GM12878 (cell line): ENCODE measurements around the gene ERC1. TPM values are rescaled to one million over a fixed set of nuclear protein-coding genes. Genes with fewer than 3 reads are reported as not detected.

Experiments
- ATAC-seq: fragments of 200-7000 bp; cut with Tn5 transposase; 3 replicates; pipeline ENCODE4 v1.9.1; 2020; ENCODE audit warnings: mild to moderate bottlenecking, moderate library complexity
- BruUV-seq: library from RNA; stranded (reverse); fragments of 400-500 nt; replicated peaks from 2 replicates; lab custom pipeline; 2021; lab: Mats Ljungman, UMichigan
- CTCF ChIA-PET: fragments of 300-600 bp; sonication (Branson Sonifier 250); formaldehyde crosslinking; extraction: SDS; loops from one replicate; lab custom pipeline; 2021; ENCODE audit warnings: inconsistent platforms; lab: Yijun Ruan, JAX
- POLR2A ChIA-PET: fragments of 350-600 bp; formaldehyde crosslinking; extraction: SDS; loops from one replicate; lab custom pipeline; 2021; ENCODE audit warnings: inconsistent platforms; lab: Charles Lee
- RAD21 ChIA-PET: fragments of 300-600 bp; sonication (Branson Sonifier 250); formaldehyde crosslinking; loops from one replicate; lab custom pipeline; 2023; ENCODE audit warnings: antibody characterized with exemption; ENCODE audit not compliant: unreplicated experiment; lab: Charles Lee
- SMC1A ChIA-PET: fragments of 300-600 bp; sonication (Branson Sonifier 250); formaldehyde crosslinking; loops from one replicate; lab custom pipeline; 2023; ENCODE audit not compliant: unreplicated experiment, uncharacterized antibody; lab: Charles Lee
- DNase-seq: peaks from one replicate; pipeline ENCODE4 v3.0.0-alpha.2; 2011; ENCODE audit warnings: low read depth, low spot score
- FAIRE-seq: peaks from 3 replicates; lab custom pipeline; 2011; peaks lifted over from hg19 to GRCh38; lab: Jason Lieb, UNC
- H2AFZ ChIP-seq: 2 replicates; pipeline ENCODE4 v1.6.0; 2011; ENCODE audit warnings: low read depth, low read length, control low read depth; ENCODE audit not compliant: control insufficient read depth
- H3K27ac ChIP-seq: 2 replicates; pipeline ENCODE4 v1.5.1; 2011; ENCODE audit warnings: control low read depth; ENCODE audit not compliant: control insufficient read depth, insufficient read depth
- H3K27me3 ChIP-seq, 2 experiments: replicated peaks in 1 of 2; 2 replicates each; pipeline versions ENCODE4 v1.6.0 to v1.6.1; 2011; ENCODE audit warnings: low read length in 1 of 2; ENCODE audit not compliant: control insufficient read depth in 2 of 2, insufficient read depth in 2 of 2
- H3K36me3 ChIP-seq, 2 experiments: 2 replicates each; pipeline ENCODE4 v1.5.1; 2011; ENCODE audit warnings: low read length in 1 of 2; ENCODE audit not compliant: control insufficient read depth in 2 of 2, insufficient read depth in 2 of 2
- H3K4me1 ChIP-seq: 2 replicates; pipeline ENCODE4 v1.6.1; 2011; ENCODE audit warnings: mild to moderate bottlenecking, low read length, moderate library complexity, mixed read lengths; ENCODE audit not compliant: control insufficient read depth, insufficient read depth
- H3K4me2 ChIP-seq: 2 replicates; pipeline ENCODE4 v1.6.0; 2011; ENCODE audit warnings: control low read depth; ENCODE audit not compliant: control insufficient read depth, insufficient read depth
- H3K4me3 ChIP-seq: fragments of 200-600 bp; sonication (generic); 2 replicates; pipeline ENCODE4 v1.5.1; 2016
- H3K79me2 ChIP-seq: 2 replicates; pipeline ENCODE4 v1.6.0; 2011; ENCODE audit warnings: low read length; ENCODE audit not compliant: control insufficient read depth, insufficient read depth
- H3K9ac ChIP-seq: 2 replicates; pipeline ENCODE4 v1.8.0; 2011; ENCODE audit warnings: low read length, control low read depth, mixed read lengths; ENCODE audit not compliant: control insufficient read depth, insufficient read depth
- H3K9me3 ChIP-seq: replicated peaks from 3 replicates; pipeline ENCODE4 v1.5.1; 2011; ENCODE audit warnings: mild to moderate bottlenecking, low read length; ENCODE audit not compliant: control insufficient read depth, insufficient read depth
- H4K20me1 ChIP-seq: 2 replicates; pipeline ENCODE4 v1.6.0; 2011; ENCODE audit not compliant: control insufficient read depth, insufficient read depth
- EP300 ChIP-seq, 2 experiments: fragments of 150-350 bp in 1 of 2; IDR thresholded peaks; 2 replicates each; pipeline ENCODE4 v1.6.1; 2011 to 2012; ENCODE audit warnings: low read depth in 2 of 2, low read length in 2 of 2, borderline replicate concordance in 1 of 2, improper control_type of control experiment in 1 of 2, inconsistent platforms in 1 of 2; ENCODE audit not compliant: control insufficient read depth in 1 of 2
- NFYB ChIP-seq: IDR thresholded peaks from 2 replicates; pipeline ENCODE4 v1.6.1; 2011; ENCODE audit warnings: low read depth, mild to moderate bottlenecking, low read length, improper control_type of control experiment, moderate library complexity; ENCODE audit not compliant: insufficient read depth
- SMC3 ChIP-seq: IDR thresholded peaks from 2 replicates; pipeline ENCODE4 v1.6.1; 2011; ENCODE audit warnings: low read length, improper control_type of control experiment, borderline replicate concordance
- TARDBP ChIP-seq: IDR thresholded peaks from 2 replicates; pipeline ENCODE4 v1.6.1; 2016; ENCODE audit warnings: borderline replicate concordance
- TCF7 ChIP-seq: IDR thresholded peaks from 2 replicates; pipeline ENCODE4 v1.6.1; 2014; ENCODE audit warnings: antibody characterized with exemption, borderline replicate concordance
- ZNF217 ChIP-seq: fragments of 450-650 bp; IDR thresholded peaks from 2 replicates; pipeline ENCODE4 v1.6.1; 2017; ENCODE audit warnings: antibody characterized with exemption, mild to moderate bottlenecking
- ZNF24 ChIP-seq: fragments of 450-650 bp; IDR thresholded peaks from 2 replicates; pipeline ENCODE4 v1.6.1; 2017; ENCODE audit warnings: antibody characterized with exemption, mild to moderate bottlenecking
- ZNF384 ChIP-seq: IDR thresholded peaks from 2 replicates; pipeline ENCODE4 v1.6.1; 2012; ENCODE audit warnings: low read depth, mild to moderate bottlenecking, low read length, improper control_type of control experiment, borderline replicate concordance
- WGBS: methylation state at CpG from one replicate; pipeline ENCODE4 v1.1.6; 2016; ENCODE audit warnings: low lambda C conversion rate; ENCODE audit not compliant: insufficient replicate concordance, insufficient coverage; ENCODE audit errors: missing lambda C conversion rate; 5-methylcytosine and 5-hydroxymethylcytosine counted together
- in situ Hi-C: fragments of 300-500 bp; cut with MboI; formaldehyde crosslinking; loops from 9 replicates; pipeline ENCODE4 v1.14.3; 2018; ENCODE audit warnings: mixed read lengths
- intact Hi-C: fragments of 100-400 bp; cut with micrococcal nuclease; formaldehyde crosslinking; loops from one replicate; pipeline ENCODE4 v1.14.2; 2022; ENCODE audit not compliant: unreplicated experiment
- polyA plus RNA-seq, 11 experiments: library from polyadenylated mRNA; depleted of rRNA in 4 of 11; unstranded in 6 of 11; stranded (reverse) in 5 of 11; fragments of >200 nt; fragmentation: Nextera tagmentation in 4 of 11; fragmentation: Illumina TruSeq in 1 of 11; extraction: Ambion mirVana in 4 of 11; extraction: Trizol in 1 of 11; gene quantifications; 1 replicate in 1 of 11; 2 replicates in 10 of 11; pipeline versions ENCODE4 v1.2.1 to v1.2.3, GENCODE V29; 2011 to 2016; ENCODE audit warnings: inconsistent platforms in 2 of 11, missing spikeins in 2 of 11, low read depth in 1 of 11
- total RNA-seq, 4 experiments: library from RNA; depleted of rRNA in 3 of 4; stranded (reverse); fragments of >200 nt in 3 of 4; fragmentation: Illumina TruSeq in 1 of 4; extraction: Trizol in 1 of 4; gene quantifications; 2 replicates each; pipeline versions ENCODE4 v1.2.1 to v1.2.3, GENCODE V29; 2013 to 2021
- TF ChIP-seq, protein P1 (sequence below): fragments of 450-650 bp; IDR thresholded peaks from 2 replicates; pipeline ENCODE4 v1.6.1; 2016; ENCODE audit warnings: mild to moderate bottlenecking, moderate library complexity, borderline replicate concordance
- TF ChIP-seq, protein P2 (sequence below): IDR thresholded peaks from 2 replicates; pipeline ENCODE4 v1.6.1; 2012; ENCODE audit warnings: low read depth, low read length, improper control_type of control experiment
- TF ChIP-seq, protein P3 (sequence below): fragments of 450-650 bp; IDR thresholded peaks from 2 replicates; pipeline ENCODE4 v1.6.1; 2014; ENCODE audit warnings: mild to moderate bottlenecking
- TF ChIP-seq, protein P4 (sequence below): fragments of 450-650 bp; formaldehyde crosslinking; IDR thresholded peaks from 2 replicates; pipeline ENCODE4 v1.5.0; 2022; ENCODE audit warnings: mild to moderate bottlenecking, missing genetic modification characterization
- TF ChIP-seq, protein P5 (sequence below): fragments of 450-650 bp; IDR thresholded peaks from 2 replicates; pipeline ENCODE4 v1.6.1; 2016; ENCODE audit warnings: mild to moderate bottlenecking

Gene ERC1
- total and polyA plus RNA-seq, 10 of the 15 experiments (the other 5 are each of a cell fraction or from before 2014, with no cell fraction given), result 0.75 to 8.0 (median 5.0) TPM

DNA sequence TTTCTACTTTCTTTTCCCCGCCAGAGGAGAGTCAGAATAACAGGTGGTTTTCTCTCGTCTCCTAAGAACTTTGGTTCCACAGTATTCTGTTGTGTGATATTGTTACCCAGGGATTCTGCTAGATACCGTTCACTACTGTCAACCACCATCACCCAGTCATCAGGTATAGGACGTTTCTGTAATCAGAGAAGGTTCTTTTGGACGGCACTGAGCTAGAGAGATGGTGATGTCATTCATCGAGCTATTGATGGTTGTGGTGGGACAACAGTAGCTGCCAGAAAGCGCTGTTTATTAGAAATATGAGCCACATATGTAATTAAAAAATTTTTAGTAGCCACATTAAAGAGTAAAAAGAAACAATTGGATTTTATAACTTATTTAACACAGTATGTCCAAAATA is 17.0 kb downstream of the ERC1 start:
- Histone ChIP-seq H3K36me3 (no peaks in the 10 kb centered on the region), H3K79me2 (no peaks in the 10 kb centered on the region), H2AFZ (no peak overlapping the region), H3K27ac (no peak overlapping the region), H3K27me3 (no peaks in the 10 kb centered on the region; a peak in 2 of 4 replicates), H4K20me1 (no peaks in the 10 kb centered on the region), H3K9me3 (no peaks in the 10 kb centered on the region), H3K9ac (no peak overlapping the region), H3K4me2 (no peak overlapping the region), H3K4me1 (no peaks in the 10 kb centered on the region), H3K4me3 (no peak overlapping the region)
- ChIA-PET RAD21 (no interaction called here), SMC1A (interaction anchor here (0.7 to 1.4 kb wide), 5 partner anchors 10 to 110 kb away, joined by 3 read pairs; no protein-coding TSS in a partner anchor), POLR2A (no interaction called here), CTCF (no interaction called here)
- 49% methylated on average over 7 of the region's 7 CpGs for WGBS
- in situ Hi-C loops, result no loop called here
- ATAC-seq (no peak), DNase-seq (no peak), FAIRE-seq (peak; percentile 23)
- BruUV-seq, result no TSS peak
- intact Hi-C loops, result no loop called here
- TF ChIP-seq ZNF384, result no peak
- TF ChIP-seq NFYB, result no peak
- TF ChIP-seq, protein P1, sequence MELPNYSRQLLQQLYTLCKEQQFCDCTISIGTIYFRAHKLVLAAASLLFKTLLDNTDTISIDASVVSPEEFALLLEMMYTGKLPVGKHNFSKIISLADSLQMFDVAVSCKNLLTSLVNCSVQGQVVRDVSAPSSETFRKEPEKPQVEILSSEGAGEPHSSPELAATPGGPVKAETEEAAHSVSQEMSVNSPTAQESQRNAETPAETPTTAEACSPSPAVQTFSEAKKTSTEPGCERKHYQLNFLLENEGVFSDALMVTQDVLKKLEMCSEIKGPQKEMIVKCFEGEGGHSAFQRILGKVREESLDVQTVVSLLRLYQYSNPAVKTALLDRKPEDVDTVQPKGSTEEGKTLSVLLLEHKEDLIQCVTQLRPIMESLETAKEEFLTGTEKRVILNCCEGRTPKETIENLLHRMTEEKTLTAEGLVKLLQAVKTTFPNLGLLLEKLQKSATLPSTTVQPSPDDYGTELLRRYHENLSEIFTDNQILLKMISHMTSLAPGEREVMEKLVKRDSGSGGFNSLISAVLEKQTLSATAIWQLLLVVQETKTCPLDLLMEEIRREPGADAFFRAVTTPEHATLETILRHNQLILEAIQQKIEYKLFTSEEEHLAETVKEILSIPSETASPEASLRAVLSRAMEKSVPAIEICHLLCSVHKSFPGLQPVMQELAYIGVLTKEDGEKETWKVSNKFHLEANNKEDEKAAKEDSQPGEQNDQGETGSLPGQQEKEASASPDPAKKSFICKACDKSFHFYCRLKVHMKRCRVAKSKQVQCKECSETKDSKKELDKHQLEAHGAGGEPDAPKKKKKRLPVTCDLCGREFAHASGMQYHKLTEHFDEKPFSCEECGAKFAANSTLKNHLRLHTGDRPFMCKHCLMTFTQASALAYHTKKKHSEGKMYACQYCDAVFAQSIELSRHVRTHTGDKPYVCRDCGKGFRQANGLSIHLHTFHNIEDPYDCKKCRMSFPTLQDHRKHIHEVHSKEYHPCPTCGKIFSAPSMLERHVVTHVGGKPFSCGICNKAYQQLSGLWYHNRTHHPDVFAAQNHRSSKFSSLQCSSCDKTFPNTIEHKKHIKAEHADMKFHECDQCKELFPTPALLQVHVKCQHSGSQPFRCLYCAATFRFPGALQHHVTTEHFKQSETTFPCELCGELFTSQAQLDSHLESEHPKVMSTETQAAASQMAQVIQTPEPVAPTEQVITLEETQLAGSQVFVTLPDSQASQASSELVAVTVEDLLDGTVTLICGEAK, result no peak
- no peak for TF ChIP-seq TCF7
- TF ChIP-seq ZNF217, result no peak
- TF ChIP-seq EP300 (IDR thresholded peaks at IDR 0.05; ENCODE audit: borderline replicate concordance in 1 of 2, control insufficient read depth in 1 of 2, low read depth in 2 of 2, low read length in 2 of 2), result no peak
- TF ChIP-seq, protein P2, sequence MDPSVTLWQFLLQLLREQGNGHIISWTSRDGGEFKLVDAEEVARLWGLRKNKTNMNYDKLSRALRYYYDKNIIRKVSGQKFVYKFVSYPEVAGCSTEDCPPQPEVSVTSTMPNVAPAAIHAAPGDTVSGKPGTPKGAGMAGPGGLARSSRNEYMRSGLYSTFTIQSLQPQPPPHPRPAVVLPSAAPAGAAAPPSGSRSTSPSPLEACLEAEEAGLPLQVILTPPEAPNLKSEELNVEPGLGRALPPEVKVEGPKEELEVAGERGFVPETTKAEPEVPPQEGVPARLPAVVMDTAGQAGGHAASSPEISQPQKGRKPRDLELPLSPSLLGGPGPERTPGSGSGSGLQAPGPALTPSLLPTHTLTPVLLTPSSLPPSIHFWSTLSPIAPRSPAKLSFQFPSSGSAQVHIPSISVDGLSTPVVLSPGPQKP, result no peak
- TF ChIP-seq, protein P3, sequence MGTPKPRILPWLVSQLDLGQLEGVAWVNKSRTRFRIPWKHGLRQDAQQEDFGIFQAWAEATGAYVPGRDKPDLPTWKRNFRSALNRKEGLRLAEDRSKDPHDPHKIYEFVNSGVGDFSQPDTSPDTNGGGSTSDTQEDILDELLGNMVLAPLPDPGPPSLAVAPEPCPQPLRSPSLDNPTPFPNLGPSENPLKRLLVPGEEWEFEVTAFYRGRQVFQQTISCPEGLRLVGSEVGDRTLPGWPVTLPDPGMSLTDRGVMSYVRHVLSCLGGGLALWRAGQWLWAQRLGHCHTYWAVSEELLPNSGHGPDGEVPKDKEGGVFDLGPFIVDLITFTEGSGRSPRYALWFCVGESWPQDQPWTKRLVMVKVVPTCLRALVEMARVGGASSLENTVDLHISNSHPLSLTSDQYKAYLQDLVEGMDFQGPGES, result no peak
- TF ChIP-seq, protein P4, sequence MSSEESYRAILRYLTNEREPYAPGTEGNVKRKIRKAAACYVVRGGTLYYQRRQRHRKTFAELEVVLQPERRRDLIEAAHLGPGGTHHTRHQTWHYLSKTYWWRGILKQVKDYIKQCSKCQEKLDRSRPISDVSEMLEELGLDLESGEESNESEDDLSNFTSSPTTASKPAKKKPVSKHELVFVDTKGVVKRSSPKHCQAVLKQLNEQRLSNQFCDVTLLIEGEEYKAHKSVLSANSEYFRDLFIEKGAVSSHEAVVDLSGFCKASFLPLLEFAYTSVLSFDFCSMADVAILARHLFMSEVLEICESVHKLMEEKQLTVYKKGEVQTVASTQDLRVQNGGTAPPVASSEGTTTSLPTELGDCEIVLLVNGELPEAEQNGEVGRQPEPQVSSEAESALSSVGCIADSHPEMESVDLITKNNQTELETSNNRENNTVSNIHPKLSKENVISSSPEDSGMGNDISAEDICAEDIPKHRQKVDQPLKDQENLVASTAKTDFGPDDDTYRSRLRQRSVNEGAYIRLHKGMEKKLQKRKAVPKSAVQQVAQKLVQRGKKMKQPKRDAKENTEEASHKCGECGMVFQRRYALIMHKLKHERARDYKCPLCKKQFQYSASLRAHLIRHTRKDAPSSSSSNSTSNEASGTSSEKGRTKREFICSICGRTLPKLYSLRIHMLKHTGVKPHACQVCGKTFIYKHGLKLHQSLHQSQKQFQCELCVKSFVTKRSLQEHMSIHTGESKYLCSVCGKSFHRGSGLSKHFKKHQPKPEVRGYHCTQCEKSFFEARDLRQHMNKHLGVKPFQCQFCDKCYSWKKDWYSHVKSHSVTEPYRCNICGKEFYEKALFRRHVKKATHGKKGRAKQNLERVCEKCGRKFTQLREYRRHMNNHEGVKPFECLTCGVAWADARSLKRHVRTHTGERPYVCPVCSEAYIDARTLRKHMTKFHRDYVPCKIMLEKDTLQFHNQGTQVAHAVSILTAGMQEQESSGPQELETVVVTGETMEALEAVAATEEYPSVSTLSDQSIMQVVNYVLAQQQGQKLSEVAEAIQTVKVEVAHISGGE, result no peak
- TF ChIP-seq TARDBP, result no peak
- no peak for TF ChIP-seq SMC3
- TF ChIP-seq, protein P5, sequence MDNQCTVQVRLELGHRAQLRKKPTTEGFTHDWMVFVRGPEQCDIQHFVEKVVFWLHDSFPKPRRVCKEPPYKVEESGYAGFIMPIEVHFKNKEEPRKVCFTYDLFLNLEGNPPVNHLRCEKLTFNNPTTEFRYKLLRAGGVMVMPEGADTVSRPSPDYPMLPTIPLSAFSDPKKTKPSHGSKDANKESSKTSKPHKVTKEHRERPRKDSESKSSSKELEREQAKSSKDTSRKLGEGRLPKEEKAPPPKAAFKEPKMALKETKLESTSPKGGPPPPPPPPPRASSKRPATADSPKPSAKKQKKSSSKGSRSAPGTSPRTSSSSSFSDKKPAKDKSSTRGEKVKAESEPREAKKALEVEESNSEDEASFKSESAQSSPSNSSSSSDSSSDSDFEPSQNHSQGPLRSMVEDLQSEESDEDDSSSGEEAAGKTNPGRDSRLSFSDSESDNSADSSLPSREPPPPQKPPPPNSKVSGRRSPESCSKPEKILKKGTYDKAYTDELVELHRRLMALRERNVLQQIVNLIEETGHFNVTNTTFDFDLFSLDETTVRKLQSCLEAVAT, result no peak
- no peak for TF ChIP-seq ZNF24
